Transverse colon (tissue), 3 donors: ENCODE measurements around the gene ULBP3.

Experiments used
- CTCF ChIP-seq, 5 experiments: fragments of 200-600 bp in 3 of 5; fragments of 450-650 bp in 2 of 5; sonication (generic) in 3 of 5; IDR thresholded peaks; 1 replicate in 2 of 5; 2 replicates in 3 of 5; pipeline ENCODE4 v1.5.1; 2016 to 2017; ENCODE audit warnings: antibody characterized with exemption in 5 of 5, inconsistent platforms in 3 of 5, mild to moderate bottlenecking in 2 of 5, moderate library complexity in 1 of 5
- EP300 ChIP-seq: sonication (generic); formaldehyde crosslinking; IDR thresholded peaks from one replicate; pipeline ENCODE4 v1.6.1; 2017; ENCODE audit warnings: antibody characterized with exemption, low read depth
- POLR2A ChIP-seq: fragments of 450-650 bp; IDR thresholded peaks from one replicate; pipeline ENCODE4 v1.6.1; 2016; ENCODE audit warnings: antibody characterized with exemption, mild to moderate bottlenecking, moderate library complexity

DNA sequence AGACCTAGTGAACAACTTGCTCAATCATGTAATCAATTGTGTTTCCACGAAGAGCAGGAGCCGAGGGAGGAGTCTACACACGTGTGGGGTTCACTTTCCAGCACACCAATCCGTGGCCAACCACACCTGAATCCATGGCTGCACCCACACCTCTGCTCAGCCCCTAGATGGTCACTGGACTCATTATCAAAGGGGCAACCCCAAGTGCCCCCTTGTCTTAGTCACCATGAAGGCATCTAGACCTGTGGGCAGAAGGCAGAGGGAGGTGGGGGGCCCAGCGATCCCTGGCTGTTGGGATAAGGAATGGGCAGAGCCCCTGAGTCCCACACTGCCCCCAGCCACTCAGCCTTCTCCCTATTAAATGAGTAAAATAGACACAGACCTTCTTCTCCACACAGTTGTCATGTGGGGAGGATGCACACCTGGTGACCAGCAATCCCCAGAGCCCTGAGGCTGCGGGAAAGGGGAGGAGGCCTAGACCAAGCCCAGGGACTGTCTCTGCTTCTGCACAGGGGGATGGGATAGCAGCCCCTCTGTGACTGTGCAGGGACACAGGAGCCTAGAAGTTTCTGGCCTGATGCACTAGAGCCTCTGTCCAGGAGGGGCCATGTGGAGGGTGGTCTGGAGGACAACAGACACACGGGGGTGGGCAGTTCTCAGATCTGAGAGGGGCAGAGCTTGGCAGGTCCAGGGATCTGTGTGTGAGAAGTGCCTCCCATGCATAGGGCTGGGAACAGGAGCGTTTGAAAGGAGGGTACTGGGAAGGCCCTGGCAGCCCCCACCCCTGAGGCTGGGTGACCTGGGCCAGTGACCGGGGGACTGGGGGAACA, 41.7 kb downstream of the ULBP3 start:
- TF ChIP-seq CTCF (IDR thresholded peaks at IDR 0.05) (no peak), POLR2A (no peak), EP300 (no peak)
